SU-DHL-6 (cell line): ENCODE results near the gene ATP2A3.

Source experiments
- H2AFZ ChIP-seq: fragments of 200-600 bp; sonication (generic); 2 replicates; pipeline ENCODE4 v1.6.1; 2014; ENCODE audit warnings: low read depth, mild to moderate bottlenecking, moderate library complexity, mixed read lengths, antibody characterized with exemption, low read length; ENCODE audit not compliant: severe bottlenecking
- H3F3A ChIP-seq: fragments of 200-600 bp; shearing (Covaris generic); 2 replicates; pipeline ENCODE4 v1.6.0; 2016; ENCODE audit warnings: antibody characterized with exemption, mild to moderate bottlenecking; ENCODE audit not compliant: insufficient read depth
- H3K27ac ChIP-seq: fragments of 200-600 bp; sonication (generic); 2 replicates; pipeline ENCODE4 v1.5.1; 2016; ENCODE audit warnings: low read depth, mild to moderate bottlenecking, low read length, moderate library complexity, mixed read lengths
- H3K27me3 ChIP-seq: fragments of 200-600 bp; sonication (generic), shearing (Covaris generic); 2 replicates; pipeline ENCODE4 v1.6.0; 2014; ENCODE audit warnings: mild to moderate bottlenecking, low read length
- H3K36me3 ChIP-seq: fragments of 200-600 bp; sonication (generic); 2 replicates; pipeline ENCODE4 v1.6.1; 2014; ENCODE audit warnings: mild to moderate bottlenecking, low read length, mixed read lengths
- H3K4me2 ChIP-seq: fragments of 300-600, 200-600 bp; shearing (Covaris generic), sonication (generic); 2 replicates; pipeline ENCODE4 v1.6.0; 2014; ENCODE audit warnings: low read length, low read depth, mild to moderate bottlenecking; ENCODE audit not compliant: poor library complexity, severe bottlenecking
- H3K4me3 ChIP-seq: fragments of 200-600 bp; sonication (generic); 2 replicates; pipeline ENCODE4 v1.5.1; 2014; ENCODE audit warnings: antibody characterized with exemption, low read length, mild to moderate bottlenecking, mixed read lengths; ENCODE audit not compliant: insufficient read depth, poor library complexity, severe bottlenecking
- H3K79me2 ChIP-seq: fragments of 200-600 bp; sonication (generic); 2 replicates; pipeline ENCODE4 v1.6.1; 2014; ENCODE audit warnings: mild to moderate bottlenecking, low read length, moderate library complexity; ENCODE audit not compliant: insufficient read depth
- H3K9ac ChIP-seq: fragments of 200-600 bp; sonication (generic); 2 replicates; pipeline ENCODE4 v1.7.0; 2014; ENCODE audit warnings: mild to moderate bottlenecking, low read length
- H3K9me2 ChIP-seq: fragments of 200-600 bp; sonication (generic); replicated peaks from 2 replicates; pipeline ENCODE4 v1.6.1; 2014; ENCODE audit warnings: low read length; ENCODE audit not compliant: insufficient read depth
- H3K9me3 ChIP-seq: fragments of 200-600 bp; sonication (generic); 2 replicates; pipeline ENCODE4 v1.6.1; 2014; ENCODE audit warnings: low read length, mixed read lengths; ENCODE audit not compliant: insufficient read depth
- H4K20me1 ChIP-seq: fragments of 200-600 bp; sonication (generic); 2 replicates; pipeline ENCODE4 v1.6.1; 2014; ENCODE audit warnings: low read depth, mild to moderate bottlenecking, antibody characterized with exemption, low read length, moderate library complexity, mixed read lengths
- EZH2phosphoT487 ChIP-seq: fragments of 200-600 bp; sonication (generic), shearing (Covaris generic); conservative IDR thresholded peaks from 2 replicates; pipeline ENCODE4 v1.6.1; 2018; ENCODE audit warnings: mild to moderate bottlenecking, antibody characterized with exemption, low read length, moderate library complexity, mixed read lengths
- TF ChIP-seq, protein P1 (sequence below): fragments of 200-600 bp; sonication (generic); IDR thresholded peaks from one replicate; pipeline ENCODE4 v1.5.1; 2017; ENCODE audit warnings: antibody characterized with exemption, mild to moderate bottlenecking, low read length, moderate library complexity; ENCODE audit not compliant: insufficient read depth, poor library complexity, severe bottlenecking

Gene ATP2A3

DNA sequence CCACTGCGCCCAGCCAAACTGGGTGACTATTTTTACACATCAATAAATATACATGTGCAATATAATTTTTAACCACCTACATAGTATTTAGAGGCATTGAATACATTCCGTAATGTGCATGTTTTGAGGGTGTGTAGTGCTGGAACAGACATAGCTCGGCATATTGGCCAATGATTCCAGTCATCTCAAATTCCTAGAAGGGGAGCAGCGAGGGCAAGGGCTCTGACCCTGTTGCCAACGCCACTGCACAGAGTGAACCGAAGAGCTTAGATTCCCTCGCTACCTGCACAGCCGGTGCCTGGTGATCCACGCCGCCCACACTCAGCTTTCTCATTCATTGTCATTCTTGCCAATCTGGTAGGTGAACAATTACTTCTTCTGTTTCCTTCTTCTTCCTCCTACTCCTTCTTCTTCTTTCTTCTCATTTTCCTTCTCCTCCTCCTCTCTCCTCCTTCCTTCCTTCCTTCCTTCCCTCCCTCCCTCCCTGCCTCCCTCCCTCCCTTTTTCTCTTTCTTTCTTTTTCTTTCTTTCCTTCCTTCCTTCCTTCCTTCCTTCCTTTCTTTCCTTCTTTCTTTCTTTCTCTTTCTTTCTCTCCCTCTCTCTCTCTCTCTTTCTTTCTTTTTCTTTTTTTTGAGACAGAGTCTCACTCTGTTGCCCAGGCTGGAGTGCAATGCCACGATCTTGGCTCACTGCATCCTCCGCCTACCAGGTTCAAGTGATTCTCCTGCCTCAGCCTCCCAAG is 26.3 kb upstream of the ATP2A3 start:
- Histone ChIP-seq H3K9me3 (no peaks in the 10 kb centered on the region), H4K20me1 (no peaks in the 10 kb centered on the region), H2AFZ (no peak overlapping the region), H3F3A (no peaks in the 10 kb centered on the region), H3K9ac (no peak overlapping the region), H3K9me2 (no peaks in the 10 kb centered on the region), H3K4me2 (no peak overlapping the region), H3K79me2 (no peaks in the 10 kb centered on the region), H3K36me3 (no peaks in the 10 kb centered on the region), H3K27ac (no peak overlapping the region), H3K4me3 (no peak overlapping the region), H3K27me3 (no peaks in the 10 kb centered on the region)
- TF ChIP-seq EZH2phosphoT487 = no peak
- TF ChIP-seq, protein P1, sequence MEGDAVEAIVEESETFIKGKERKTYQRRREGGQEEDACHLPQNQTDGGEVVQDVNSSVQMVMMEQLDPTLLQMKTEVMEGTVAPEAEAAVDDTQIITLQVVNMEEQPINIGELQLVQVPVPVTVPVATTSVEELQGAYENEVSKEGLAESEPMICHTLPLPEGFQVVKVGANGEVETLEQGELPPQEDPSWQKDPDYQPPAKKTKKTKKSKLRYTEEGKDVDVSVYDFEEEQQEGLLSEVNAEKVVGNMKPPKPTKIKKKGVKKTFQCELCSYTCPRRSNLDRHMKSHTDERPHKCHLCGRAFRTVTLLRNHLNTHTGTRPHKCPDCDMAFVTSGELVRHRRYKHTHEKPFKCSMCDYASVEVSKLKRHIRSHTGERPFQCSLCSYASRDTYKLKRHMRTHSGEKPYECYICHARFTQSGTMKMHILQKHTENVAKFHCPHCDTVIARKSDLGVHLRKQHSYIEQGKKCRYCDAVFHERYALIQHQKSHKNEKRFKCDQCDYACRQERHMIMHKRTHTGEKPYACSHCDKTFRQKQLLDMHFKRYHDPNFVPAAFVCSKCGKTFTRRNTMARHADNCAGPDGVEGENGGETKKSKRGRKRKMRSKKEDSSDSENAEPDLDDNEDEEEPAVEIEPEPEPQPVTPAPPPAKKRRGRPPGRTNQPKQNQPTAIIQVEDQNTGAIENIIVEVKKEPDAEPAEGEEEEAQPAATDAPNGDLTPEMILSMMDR = no peak

DNA sequence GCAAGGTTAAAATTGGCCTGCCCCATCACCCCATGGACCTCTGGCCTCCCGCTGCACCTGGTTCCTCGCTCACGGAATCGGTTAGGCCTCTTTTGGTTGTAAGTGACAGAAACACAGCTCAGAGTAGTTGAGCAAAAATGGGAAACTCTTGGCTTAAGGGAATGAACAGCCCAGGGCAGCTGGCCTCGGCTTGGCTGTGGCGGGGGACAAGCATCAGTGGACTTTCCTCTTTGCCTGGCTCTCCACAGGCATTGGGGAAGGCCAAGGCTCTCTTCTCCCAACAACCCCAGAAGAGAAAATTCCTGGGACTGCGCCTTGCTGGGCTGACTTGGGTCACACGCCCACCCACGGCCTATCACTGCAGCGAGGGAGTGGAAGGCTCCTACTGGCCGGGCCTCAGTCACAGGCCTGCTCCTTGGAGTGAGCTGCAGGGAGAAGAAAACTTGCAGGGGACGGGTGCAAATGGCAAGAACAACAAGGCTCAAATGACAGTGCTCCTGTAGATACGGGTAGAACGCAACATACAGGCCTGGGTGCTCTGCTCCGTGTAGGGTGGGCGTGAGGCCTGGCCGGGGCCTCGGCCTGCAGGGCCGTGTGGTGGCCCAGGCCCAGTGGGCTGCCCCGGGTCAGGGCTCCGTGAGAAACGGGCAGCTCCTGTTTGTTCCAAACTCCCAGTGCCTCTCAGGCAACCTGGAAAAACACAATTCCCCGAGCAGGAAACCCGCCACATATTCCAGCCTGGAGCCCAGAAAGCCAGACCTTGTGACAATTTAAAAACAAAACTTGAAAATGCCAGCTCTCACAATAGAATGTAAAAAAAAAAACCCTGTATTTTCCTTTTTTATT is 25.0 kb upstream of the ATP2A3 start:
- H3K27ac ChIP-seq = no peak overlapping the region
- no peak overlapping the region for H3K9ac ChIP-seq
- H2AFZ ChIP-seq = no peak overlapping the region
- no peaks in the 10 kb centered on the region for H3K9me3 ChIP-seq
- H3F3A ChIP-seq = no peaks in the 10 kb centered on the region
- H4K20me1 ChIP-seq = no peaks in the 10 kb centered on the region
- TF ChIP-seq EZH2phosphoT487 = no peak
- TF ChIP-seq, protein P1 = no peak
- no peaks in the 10 kb centered on the region for H3K79me2 ChIP-seq
- H3K9me2 ChIP-seq = no peaks in the 10 kb centered on the region
- H3K4me2 ChIP-seq = no peak overlapping the region
- no peaks in the 10 kb centered on the region for H3K27me3 ChIP-seq
- no peaks in the 10 kb centered on the region for H3K36me3 ChIP-seq
- no peak overlapping the region for H3K4me3 ChIP-seq

DNA sequence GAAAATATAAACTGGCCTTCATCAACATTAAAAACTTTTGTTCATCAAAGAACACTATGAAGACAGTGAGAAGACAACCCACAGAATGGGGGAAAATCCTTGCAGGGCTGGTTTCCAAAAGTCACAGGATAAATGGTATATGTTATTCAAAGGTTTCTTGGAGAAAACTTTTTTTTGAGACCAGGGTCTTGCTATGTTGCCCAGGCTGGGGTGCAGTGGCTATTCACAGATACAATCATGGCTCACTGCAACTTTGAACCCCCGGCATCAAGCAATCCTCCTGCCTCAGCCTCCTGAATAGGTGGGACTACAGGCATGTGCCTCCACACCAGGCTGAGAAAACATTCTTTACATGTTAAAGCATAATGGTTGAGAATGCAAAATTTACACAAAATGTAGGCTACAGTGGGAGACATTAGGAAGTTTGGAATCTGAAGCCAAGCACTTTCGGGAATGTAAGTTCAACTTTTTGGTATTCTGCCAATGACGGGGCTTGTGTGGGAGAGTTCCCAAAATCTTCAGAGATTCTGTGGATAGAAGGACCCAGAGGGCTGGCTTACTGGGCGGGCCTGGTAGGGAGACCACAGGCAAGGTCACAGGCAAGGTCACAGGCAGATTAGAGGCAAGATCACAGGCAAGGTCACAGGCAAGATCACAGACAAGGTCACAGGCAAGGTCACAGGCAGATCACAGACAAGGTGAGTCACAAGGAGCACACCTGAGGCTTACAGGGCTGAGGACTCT is 24.2 kb upstream of the ATP2A3 start:
- no peak overlapping the region for H3K4me3 ChIP-seq
- H2AFZ ChIP-seq = no peak overlapping the region
- no peaks in the 10 kb centered on the region for H3K27me3 ChIP-seq
- no peaks in the 10 kb centered on the region for H3K9me3 ChIP-seq
- H3K4me2 ChIP-seq = no peak overlapping the region
- no peaks in the 10 kb centered on the region for H3K36me3 ChIP-seq
- no peaks in the 10 kb centered on the region for H4K20me1 ChIP-seq
- no peak overlapping the region for H3K9ac ChIP-seq
- H3F3A ChIP-seq = no peaks in the 10 kb centered on the region
- TF ChIP-seq, protein P1 = no peak
- TF ChIP-seq EZH2phosphoT487 = no peak
- H3K79me2 ChIP-seq = no peaks in the 10 kb centered on the region
- no peaks in the 10 kb centered on the region for H3K9me2 ChIP-seq
- no peak overlapping the region for H3K27ac ChIP-seq
